ENCODE measurements around the gene SRR.

GRCh38 chr17:2372180-2372579, 68.4 kb downstream of the SRR start:
- TF ChIP-seq, protein P1, sequence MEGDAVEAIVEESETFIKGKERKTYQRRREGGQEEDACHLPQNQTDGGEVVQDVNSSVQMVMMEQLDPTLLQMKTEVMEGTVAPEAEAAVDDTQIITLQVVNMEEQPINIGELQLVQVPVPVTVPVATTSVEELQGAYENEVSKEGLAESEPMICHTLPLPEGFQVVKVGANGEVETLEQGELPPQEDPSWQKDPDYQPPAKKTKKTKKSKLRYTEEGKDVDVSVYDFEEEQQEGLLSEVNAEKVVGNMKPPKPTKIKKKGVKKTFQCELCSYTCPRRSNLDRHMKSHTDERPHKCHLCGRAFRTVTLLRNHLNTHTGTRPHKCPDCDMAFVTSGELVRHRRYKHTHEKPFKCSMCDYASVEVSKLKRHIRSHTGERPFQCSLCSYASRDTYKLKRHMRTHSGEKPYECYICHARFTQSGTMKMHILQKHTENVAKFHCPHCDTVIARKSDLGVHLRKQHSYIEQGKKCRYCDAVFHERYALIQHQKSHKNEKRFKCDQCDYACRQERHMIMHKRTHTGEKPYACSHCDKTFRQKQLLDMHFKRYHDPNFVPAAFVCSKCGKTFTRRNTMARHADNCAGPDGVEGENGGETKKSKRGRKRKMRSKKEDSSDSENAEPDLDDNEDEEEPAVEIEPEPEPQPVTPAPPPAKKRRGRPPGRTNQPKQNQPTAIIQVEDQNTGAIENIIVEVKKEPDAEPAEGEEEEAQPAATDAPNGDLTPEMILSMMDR (IDR thresholded peaks at IDR 0.05) = no peak
- no peak for TF ChIP-seq POLR2AphosphoS5 (IDR thresholded peaks at IDR 0.05; ENCODE audit: low read depth, low read length)
